Measurements from ENCODE around the gene PACS2.

The PACS2 gene

DNA sequence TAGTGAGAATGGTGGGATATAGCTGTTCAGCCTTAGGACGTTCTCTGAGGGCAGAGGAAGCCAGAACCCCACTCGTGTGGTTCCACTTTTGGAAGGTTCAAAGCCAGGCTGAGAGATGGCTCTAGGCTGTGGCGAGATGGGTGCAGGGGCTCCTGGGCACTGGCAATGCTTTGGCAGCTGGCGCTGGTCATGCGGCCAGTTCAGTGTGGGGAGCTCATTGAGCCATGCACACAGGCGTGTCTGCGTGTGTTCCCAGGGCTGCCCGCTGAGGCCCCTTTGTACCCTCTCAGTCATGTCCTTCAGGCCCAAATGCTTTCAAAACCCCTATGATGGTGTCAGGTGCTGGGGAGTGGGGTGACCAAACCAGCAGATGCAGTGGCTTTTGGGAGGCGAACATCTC is 85.5 kb downstream of the PACS2 start:
- TF ChIP-seq TAF1 (IDR thresholded peaks at IDR 0.05; ENCODE audit: low read depth) (no peak), ZBTB7A (IDR thresholded peaks at IDR 0.05; ENCODE audit: low read depth) (no peak), NFIC (IDR thresholded peaks at IDR 0.05) (no peak), USF1 (IDR thresholded peaks at IDR 0.05) (no peak), REST (IDR thresholded peaks at IDR 0.05; ENCODE audit: low read depth) (no peak), FOXM1 (IDR thresholded peaks at IDR 0.05; ENCODE audit: borderline replicate concordance, low read depth) (no peak), TEAD4 (IDR thresholded peaks at IDR 0.05) (no peak), RAD21 (IDR thresholded peaks at IDR 0.05; ENCODE audit: low read depth) (no peak), TCF12 (IDR thresholded peaks at IDR 0.05; ENCODE audit: low read depth) (no peak), CREB1 (IDR thresholded peaks at IDR 0.05; ENCODE audit: low read depth) (no peak), EGR1 (IDR thresholded peaks at IDR 0.05) (no peak), CEBPB (IDR thresholded peaks at IDR 0.05) (no peak), EP300 (IDR thresholded peaks at IDR 0.05; ENCODE audit: borderline replicate concordance) (no peak), MAX (IDR thresholded peaks at IDR 0.05) (no peak)

- TF ChIP-seq MAX (IDR thresholded peaks at IDR 0.05) (no peak), REST (IDR thresholded peaks at IDR 0.05; ENCODE audit: low read depth) (no peak), NFIC (IDR thresholded peaks at IDR 0.05) (no peak), RAD21 (IDR thresholded peaks at IDR 0.05; ENCODE audit: low read depth) (no peak), EP300 (IDR thresholded peaks at IDR 0.05; ENCODE audit: borderline replicate concordance) (no peak), ZBTB7A (IDR thresholded peaks at IDR 0.05; ENCODE audit: low read depth) (no peak), CEBPB (IDR thresholded peaks at IDR 0.05) (no peak), CREB1 (IDR thresholded peaks at IDR 0.05; ENCODE audit: low read depth) (no peak), TAF1 (IDR thresholded peaks at IDR 0.05; ENCODE audit: low read depth) (no peak), EGR1 (IDR thresholded peaks at IDR 0.05) (no peak)
These were observed 87.2 kb downstream of the PACS2 start for GRCh38 chr14:105401699-105402098.

DNA sequence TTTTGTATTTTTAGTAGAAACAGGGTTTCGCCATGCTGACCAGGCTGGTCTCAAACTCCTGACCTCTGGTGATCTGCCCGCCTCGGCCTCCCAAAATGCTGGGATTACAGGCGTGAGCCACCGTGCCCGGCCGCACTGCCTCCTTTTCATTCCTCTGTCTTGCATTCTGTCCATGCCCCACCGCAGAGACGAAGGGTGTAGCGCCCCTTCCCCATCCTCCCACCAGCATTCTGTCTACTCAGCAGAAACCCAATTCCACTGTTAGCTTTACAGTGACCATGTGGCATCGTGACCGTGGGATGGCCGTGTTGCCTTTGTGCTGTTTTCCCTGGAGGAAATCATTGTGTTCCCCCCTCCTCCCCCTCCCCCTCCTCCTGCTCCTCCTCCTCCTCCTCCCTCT is 94.0 kb downstream of the PACS2 start:
- TF ChIP-seq TAF1 (IDR thresholded peaks at IDR 0.05; ENCODE audit: low read depth): no peak
- TF ChIP-seq REST (IDR thresholded peaks at IDR 0.05; ENCODE audit: low read depth): no peak
- no peak for TF ChIP-seq YY1 (IDR thresholded peaks at IDR 0.05; ENCODE audit: low read depth)
- no peak for TF ChIP-seq CREB1 (IDR thresholded peaks at IDR 0.05; ENCODE audit: low read depth)
- no peak for TF ChIP-seq FOXM1 (IDR thresholded peaks at IDR 0.05; ENCODE audit: borderline replicate concordance, low read depth)
- TF ChIP-seq CEBPB (IDR thresholded peaks at IDR 0.05): no peak
- TF ChIP-seq MAX (IDR thresholded peaks at IDR 0.05): no peak
- TF ChIP-seq TEAD4 (IDR thresholded peaks at IDR 0.05): no peak
- TF ChIP-seq EGR1 (IDR thresholded peaks at IDR 0.05): no peak
- no peak for TF ChIP-seq RAD21 (IDR thresholded peaks at IDR 0.05; ENCODE audit: low read depth)
- TF ChIP-seq USF1 (IDR thresholded peaks at IDR 0.05): no peak
- TF ChIP-seq NFIC (IDR thresholded peaks at IDR 0.05): no peak
- TF ChIP-seq ZBTB7A (IDR thresholded peaks at IDR 0.05; ENCODE audit: low read depth): no peak

DNA sequence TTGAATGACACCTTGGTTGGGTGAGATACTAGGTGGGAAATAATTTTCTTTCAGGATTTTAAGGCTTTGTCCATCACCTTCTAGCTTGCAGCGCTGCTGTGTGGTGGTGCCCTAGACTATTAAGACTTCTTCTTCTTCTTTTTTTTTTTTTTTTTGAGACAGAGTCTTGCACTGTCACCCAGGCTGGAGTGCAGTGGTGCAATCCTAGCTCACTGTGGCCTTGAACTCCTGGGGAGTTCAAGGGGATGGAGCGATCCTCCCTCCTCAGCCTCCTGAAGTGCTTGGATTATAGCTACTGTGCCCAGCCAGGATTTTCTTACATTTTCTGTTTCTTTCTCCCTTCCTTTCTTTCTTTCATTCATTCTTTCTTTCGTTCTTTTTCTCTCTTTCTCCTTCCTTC is 94.8 kb downstream of the PACS2 start:
- no peak for TF ChIP-seq EGR1 (IDR thresholded peaks at IDR 0.05)
- no peak for TF ChIP-seq MAX (IDR thresholded peaks at IDR 0.05)
- no peak for TF ChIP-seq YY1 (IDR thresholded peaks at IDR 0.05; ENCODE audit: low read depth)
- no peak for TF ChIP-seq EP300 (IDR thresholded peaks at IDR 0.05; ENCODE audit: borderline replicate concordance)
- no peak for TF ChIP-seq TAF1 (IDR thresholded peaks at IDR 0.05; ENCODE audit: low read depth)
- no peak for TF ChIP-seq CEBPB (IDR thresholded peaks at IDR 0.05)

Data from Ishikawa (cell line).